Measurements from ENCODE around the gene LOC101059915.
"Not testable (repeated sequence)": the region's sequence is repeated elsewhere in the genome, so short reads cannot be mapped to it uniquely, and the experiment has no call there.

LOC101059915 gene

GRCh38 chrX:71668248-71668595 is 876 bp downstream of the LOC101059915 start:
- no peak overlapping the region for H3K4me3 ChIP-seq (ENCODE audit: low read depth, low read length)
- TF ChIP-seq, protein P1, sequence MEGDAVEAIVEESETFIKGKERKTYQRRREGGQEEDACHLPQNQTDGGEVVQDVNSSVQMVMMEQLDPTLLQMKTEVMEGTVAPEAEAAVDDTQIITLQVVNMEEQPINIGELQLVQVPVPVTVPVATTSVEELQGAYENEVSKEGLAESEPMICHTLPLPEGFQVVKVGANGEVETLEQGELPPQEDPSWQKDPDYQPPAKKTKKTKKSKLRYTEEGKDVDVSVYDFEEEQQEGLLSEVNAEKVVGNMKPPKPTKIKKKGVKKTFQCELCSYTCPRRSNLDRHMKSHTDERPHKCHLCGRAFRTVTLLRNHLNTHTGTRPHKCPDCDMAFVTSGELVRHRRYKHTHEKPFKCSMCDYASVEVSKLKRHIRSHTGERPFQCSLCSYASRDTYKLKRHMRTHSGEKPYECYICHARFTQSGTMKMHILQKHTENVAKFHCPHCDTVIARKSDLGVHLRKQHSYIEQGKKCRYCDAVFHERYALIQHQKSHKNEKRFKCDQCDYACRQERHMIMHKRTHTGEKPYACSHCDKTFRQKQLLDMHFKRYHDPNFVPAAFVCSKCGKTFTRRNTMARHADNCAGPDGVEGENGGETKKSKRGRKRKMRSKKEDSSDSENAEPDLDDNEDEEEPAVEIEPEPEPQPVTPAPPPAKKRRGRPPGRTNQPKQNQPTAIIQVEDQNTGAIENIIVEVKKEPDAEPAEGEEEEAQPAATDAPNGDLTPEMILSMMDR (IDR thresholded peaks at IDR 0.05; ENCODE audit: low read depth, low read length) = no peak

DNA sequence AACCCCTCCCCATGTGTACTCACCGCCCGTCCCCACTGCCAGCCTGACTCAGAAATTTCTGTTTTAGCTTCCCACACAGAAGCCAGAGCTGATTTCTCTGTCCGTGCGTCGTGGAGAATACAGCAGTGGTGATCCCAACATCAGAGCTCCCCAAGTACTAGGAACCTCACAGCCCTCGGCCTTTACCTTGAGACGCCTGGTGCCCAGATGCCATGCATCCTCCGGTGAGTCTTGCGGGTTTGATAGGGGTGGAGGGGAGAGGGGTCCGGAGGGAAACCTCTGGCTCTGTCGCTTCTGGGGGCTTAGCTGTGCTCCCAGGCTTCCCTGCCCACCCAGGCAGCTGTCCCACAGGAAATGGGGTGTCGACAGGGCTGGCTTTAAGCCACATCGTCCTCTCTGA is 2.1 kb downstream of the LOC101059915 start:
- TF ChIP-seq, protein P1 (IDR thresholded peaks at IDR 0.05; ENCODE audit: low read depth, low read length) = no peak
- no peak overlapping the region for H3K4me3 ChIP-seq (ENCODE audit: low read depth, low read length)

DNA sequence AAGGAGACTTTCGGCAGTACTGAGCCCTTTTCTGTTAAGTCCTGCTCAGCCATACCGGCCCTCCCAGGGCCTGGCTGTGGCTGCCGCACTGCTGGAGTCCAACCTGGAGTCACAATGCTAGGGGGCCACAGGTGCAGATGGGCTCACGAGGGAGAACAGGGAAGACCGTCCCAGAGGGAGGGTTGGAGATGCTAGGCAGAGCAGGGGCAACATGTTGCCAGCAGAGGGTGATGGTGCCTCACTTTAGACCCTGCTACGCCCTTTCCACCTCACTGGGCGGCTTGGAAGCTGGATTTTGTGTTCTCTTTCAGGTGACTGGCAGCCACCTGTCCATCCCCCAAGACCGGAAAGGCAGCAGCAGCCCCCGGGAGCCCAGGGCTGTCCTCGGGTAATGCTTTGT is 2.6 kb downstream of the LOC101059915 start:
- H3K4me3 ChIP-seq (ENCODE audit: low read depth, low read length) = not testable (repeated sequence)

GRCh38 chrX:71671043-71671780 is 3.9 kb downstream of the LOC101059915 start:
- H3K4me3 ChIP-seq (ENCODE audit: low read depth, low read length) = no peak overlapping the region
- TF ChIP-seq, protein P1 (IDR thresholded peaks at IDR 0.05; ENCODE audit: low read depth, low read length) = no peak

GRCh38 chrX:71671938-71672337 is 4.6 kb downstream of the LOC101059915 start:
- H3K4me3 ChIP-seq (ENCODE audit: low read depth, low read length) = no peak overlapping the region
- TF ChIP-seq, protein P1 (IDR thresholded peaks at IDR 0.05; ENCODE audit: low read depth, low read length) = no peak

- H3K4me3 ChIP-seq (ENCODE audit: low read depth, low read length) = not testable (repeated sequence)
These were observed 8.3 kb downstream of the LOC101059915 start for GRCh38 chrX:71675636-71676035.

- H3K4me3 ChIP-seq (ENCODE audit: low read depth, low read length) = not testable (repeated sequence)
These were observed 8.9 kb downstream of the LOC101059915 start for GRCh38 chrX:71676068-71676795.

GRCh38 chrX:71677195-71677594 is 9.8 kb downstream of the LOC101059915 start:
- not testable (repeated sequence) for H3K4me3 ChIP-seq (ENCODE audit: low read depth, low read length)

DNA sequence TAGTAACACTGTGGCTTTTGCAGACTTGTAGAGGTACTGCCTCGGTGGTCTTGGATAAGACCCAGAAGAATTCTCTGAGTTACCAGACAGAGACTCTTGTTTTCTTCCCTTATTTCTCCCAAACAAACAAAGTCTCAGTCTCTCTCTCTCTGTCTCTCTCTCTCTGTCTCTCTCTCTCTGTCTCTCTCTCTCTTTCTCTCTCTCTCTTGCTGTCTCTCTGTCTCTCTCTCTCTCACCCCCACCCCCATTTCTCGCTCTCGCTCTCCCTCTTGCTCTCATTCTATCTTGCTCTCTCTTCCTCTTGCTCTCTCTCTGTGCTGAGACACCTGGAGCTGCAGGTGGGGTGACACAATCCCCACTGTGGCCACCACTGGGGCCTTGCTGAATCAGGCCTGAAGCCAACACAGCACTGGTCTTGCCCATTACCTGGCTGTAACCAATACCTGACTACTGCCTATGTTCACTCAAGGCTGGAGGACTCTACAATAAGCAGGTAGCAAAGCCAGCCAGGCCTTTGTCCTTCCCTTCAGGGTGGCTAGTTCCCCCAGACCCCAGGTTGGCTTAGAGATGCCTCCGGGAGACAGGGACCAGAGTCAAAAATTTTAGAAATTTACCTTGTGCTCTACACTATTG is 12.3 kb downstream of the LOC101059915 start:
- no peak overlapping the region for H3K4me3 ChIP-seq (ENCODE audit: low read depth, low read length)
- TF ChIP-seq, protein P1 (IDR thresholded peaks at IDR 0.05; ENCODE audit: low read depth, low read length) = no peak

GRCh38 chrX:71696641-71697465 is 29.5 kb downstream of the LOC101059915 start:
- H3K4me3 ChIP-seq (ENCODE audit: low read depth, low read length) = not testable (repeated sequence)

- H3K4me3 ChIP-seq (ENCODE audit: low read depth, low read length) = not testable (repeated sequence)
These were observed 30.3 kb downstream of the LOC101059915 start for GRCh38 chrX:71697466-71698298.

Data from WI38 (cell line).